NCI-H2171 (cell line): Measurements from ENCODE around the gene UGT2B15.
"Not testable (repeated sequence)": the region's sequence is repeated elsewhere in the genome, so short reads cannot be mapped to it uniquely, and the experiment has no call there.

Experiments used
- DNase-seq: peaks from one replicate; lab custom pipeline; 2025; lab: John Stamatoyannopoulos, UW

The UGT2B15 gene

GRCh38 chr4:68670479-68670939 lies at the start of gene UGT2B15:
Gene UGT2B15, minus strand, starts transcription at chr4:68670652. Its CDS starts 34 bp downstream, at chr4:68670618.
- not testable (repeated sequence) for DNase-seq

- DNase-seq: no peak
Observed at GRCh38 chr4:68719075-68719473, 48.6 kb upstream of the UGT2B15 start.

DNA sequence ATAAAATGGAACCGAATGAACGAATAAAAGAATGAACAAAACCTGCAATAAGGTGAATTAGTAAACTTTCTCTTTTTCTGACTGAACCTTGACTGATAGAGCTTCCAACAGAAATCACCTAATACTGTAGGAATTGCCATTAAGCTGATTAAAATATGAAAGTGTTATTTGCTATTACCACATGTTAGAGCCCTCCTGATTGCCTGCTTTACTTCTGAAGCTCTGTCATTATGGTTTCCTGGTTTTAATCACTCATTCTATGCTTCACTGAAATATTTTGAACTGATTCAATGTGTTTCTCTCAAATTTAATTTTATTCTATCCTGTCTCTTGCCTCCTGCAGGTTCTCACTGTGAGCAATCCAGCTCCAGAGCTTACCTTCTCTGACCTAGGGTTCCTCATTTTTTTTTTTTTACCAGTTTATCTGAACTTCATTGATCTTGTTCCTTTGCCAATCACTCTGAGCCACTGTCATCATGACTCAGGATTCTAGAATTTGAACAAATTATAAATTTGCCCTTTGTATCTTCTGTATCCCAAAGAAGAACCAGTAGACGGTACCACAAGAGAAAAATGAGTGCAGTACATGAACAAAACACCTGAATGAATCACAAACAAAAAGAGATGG lies 48.1 kb upstream of the UGT2B15 start:
- DNase-seq: no peak

GRCh38 chr4:68717999-68718398 lies 47.5 kb upstream of the UGT2B15 start:
- no peak for DNase-seq

DNA sequence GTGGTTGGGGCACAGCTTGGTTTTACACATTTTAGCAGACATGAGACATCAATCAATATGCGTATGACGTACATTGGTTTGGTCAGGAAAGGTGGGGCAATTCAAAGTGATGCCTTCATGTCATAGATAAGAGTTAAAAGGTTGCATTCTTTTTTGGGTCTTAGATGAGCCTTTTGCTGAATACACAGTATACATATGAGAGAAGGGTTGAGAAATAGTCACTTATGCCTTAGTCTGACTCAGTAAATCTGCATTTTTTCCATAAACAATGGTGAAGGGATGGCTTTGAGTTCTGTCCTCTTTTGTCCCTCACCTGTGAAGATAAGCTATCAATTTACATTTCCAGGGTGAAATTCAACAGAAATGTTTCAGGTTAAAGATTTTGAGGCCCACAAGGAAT lies 43.9 kb upstream of the UGT2B15 start:
- DNase-seq: no peak

DNA sequence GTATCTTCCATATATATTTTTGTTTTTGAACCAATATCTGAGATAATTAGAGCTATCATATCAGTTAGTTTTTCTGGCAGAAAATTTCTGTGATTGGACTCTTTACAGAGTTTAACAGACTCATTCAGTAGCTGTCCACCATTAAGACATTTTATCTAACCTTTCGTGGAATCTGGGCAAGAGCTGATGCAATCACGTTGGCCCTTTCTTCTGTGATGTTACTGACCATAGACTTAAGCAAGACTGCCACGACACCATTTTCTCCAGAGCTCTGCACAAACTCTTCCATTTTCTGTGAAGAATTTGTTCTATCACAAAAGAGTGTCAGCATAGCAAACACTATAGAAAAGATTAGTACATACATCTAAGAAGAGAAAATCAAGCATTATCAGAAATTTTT lies 41.8 kb upstream of the UGT2B15 start:
- DNase-seq: no peak

- DNase-seq: no peak
Observed at GRCh38 chr4:68708566-68708965, 38.1 kb upstream of the UGT2B15 start.

GRCh38 chr4:68703168-68703567 lies 32.7 kb upstream of the UGT2B15 start:
- DNase-seq: not testable (repeated sequence)

GRCh38 chr4:68700152-68700551 lies 29.7 kb upstream of the UGT2B15 start:
- no peak for DNase-seq

GRCh38 chr4:68693325-68694075 lies 23.0 kb upstream of the UGT2B15 start:
- no peak for DNase-seq

- DNase-seq: no peak
Observed at GRCh38 chr4:68691186-68691585, 20.7 kb upstream of the UGT2B15 start.

GRCh38 chr4:68683034-68683433 lies 12.6 kb upstream of the UGT2B15 start:
- no peak for DNase-seq

- not testable (repeated sequence) for DNase-seq
Observed at GRCh38 chr4:68681298-68681697, 10.8 kb upstream of the UGT2B15 start.

DNA sequence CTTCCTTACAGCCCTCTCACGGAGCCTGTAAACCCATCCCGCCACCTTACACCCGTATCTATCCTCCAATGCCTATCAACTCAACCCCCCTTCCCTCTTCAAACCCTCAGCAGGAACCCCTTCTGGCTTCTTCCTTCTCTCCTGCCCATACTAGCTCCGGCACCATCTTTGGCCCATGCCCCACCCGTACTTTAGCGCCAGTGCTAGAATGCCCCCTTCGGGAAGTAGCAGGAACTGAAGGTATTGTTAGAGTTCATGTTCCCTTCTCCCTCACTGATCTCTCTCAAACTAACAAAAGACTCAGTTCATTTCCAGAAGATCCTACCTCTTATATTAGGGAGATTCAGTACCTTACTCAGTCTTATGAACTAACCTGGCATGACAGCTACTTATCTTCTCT lies 2.7 kb upstream of the UGT2B15 start:
- no peak for DNase-seq

- DNase-seq: not testable (repeated sequence)
Observed at GRCh38 chr4:68671217-68671616, 765 bp upstream of the UGT2B15 start.

DNA sequence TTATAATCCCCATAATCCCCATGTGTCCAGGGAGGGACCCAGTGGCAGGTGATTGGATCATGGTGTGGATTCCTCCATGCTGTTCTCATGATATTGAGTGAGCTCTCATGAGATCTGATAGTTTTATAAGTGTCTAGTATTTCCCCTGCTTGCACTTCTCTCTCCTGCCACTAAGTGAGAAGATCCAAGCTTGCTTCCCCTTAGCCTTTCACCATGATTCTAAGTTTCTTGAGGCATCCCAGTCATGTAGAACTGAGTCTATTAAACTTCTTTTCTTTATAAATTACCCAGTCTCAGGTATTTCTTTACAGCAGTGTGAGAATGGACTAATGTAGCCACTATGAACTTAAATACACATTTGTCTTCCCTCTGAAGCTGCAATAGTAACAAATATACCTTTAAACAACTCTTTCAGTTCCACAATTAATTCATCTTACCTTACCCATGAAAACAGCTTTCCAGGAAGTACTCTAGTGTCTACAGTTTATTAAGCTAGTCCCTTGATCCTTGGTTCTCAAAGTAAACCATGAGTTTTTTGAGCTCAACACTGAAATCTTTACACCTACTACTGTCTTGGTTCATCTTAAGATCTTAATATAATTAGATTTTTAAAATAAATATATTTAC lies 1.8 kb downstream of the UGT2B15 start:
- DNase-seq: not testable (repeated sequence)

GRCh38 chr4:68667551-68667950 lies 2.9 kb downstream of the UGT2B15 start:
- not testable (repeated sequence) for DNase-seq

- DNase-seq: not testable (repeated sequence)
Observed at GRCh38 chr4:68664721-68665120, 5.7 kb downstream of the UGT2B15 start.

DNA sequence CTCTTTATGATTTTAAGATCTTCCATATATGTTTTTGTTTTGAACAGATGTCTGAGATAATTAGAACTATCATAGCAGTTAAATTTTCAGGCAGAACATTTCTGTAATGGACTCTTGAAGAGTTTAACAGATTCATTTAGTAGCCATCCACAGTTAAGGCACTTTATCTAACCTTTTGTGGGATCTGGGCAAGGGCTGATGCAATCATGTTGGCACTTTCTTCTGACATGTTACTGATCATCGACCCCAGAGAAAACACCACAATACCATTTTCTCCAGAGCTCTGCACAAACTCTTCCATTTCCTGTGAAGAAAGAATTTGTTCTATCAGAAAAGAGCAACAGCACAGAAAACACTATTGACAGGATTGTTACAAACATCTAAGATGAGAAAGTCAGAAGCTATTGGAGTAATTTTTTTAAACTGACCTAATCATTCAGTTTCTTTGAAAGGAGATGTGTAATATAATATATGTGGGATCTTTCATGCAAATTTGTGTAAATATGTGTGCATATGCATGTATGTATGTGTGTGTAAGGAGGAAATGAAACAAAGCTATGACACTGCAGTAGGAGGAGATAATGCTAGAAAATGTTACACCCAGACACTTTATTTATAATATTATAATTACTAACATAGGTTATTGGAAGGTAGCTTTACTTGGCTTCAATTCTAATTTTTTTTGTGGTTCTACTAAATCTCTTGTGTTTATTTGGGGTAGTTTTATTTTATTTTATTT lies 7.4 kb downstream of the UGT2B15 start:
- DNase-seq: not testable (repeated sequence)

- no peak for DNase-seq
Observed at GRCh38 chr4:68658672-68659071, 11.8 kb downstream of the UGT2B15 start.

DNA sequence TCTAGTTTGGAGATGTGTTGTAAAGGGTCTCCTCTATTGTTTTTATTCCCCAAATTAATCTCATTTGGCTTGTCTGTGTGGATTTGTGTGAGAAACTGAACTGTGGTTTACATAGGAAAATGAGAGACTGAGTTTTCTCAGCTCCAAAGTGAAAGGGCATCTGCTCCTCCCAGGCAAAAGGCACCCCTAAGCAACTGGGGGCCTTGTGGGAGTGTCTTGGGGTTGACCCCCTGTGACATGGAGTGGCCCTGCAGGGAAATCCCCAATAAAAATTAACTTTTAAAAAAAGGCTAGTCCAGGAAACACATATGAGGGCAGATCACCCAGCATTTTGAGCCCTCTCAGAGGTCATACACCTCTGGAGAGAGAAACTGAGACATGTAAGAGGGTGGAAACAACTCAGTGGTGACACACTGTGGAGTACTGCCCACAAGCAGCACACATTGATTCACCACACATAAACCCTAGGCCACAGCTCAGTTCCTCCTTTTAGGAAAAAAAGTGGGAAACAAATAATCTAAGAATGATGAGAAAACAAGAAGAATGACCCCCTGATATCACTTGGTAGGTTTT lies 13.3 kb downstream of the UGT2B15 start:
- DNase-seq: not testable (repeated sequence)

- not testable (repeated sequence) for DNase-seq
Observed at GRCh38 chr4:68656445-68656973, 13.9 kb downstream of the UGT2B15 start.
